ENCODE data around the gene ZNF138.
"Not testable (repeated sequence)": the region's sequence is repeated elsewhere in the genome, so short reads cannot be mapped to it uniquely, and the experiment has no call there.

GRCh38 chr7:64835856-64836255 lies 41.6 kb downstream of the ZNF138 start:
- not testable (repeated sequence) for TF ChIP-seq CTCF, EP300, POLR2A (IDR thresholded peaks at IDR 0.05)
